ENCODE results near the gene MAP3K9.
A peak's percentile ranks its signal among the peaks of the same experiment; 100 is the strongest.
"Not testable (repeated sequence)": the region's sequence is repeated elsewhere in the genome, so short reads cannot be mapped to it uniquely, and the experiment has no call there.

Gene MAP3K9

DNA sequence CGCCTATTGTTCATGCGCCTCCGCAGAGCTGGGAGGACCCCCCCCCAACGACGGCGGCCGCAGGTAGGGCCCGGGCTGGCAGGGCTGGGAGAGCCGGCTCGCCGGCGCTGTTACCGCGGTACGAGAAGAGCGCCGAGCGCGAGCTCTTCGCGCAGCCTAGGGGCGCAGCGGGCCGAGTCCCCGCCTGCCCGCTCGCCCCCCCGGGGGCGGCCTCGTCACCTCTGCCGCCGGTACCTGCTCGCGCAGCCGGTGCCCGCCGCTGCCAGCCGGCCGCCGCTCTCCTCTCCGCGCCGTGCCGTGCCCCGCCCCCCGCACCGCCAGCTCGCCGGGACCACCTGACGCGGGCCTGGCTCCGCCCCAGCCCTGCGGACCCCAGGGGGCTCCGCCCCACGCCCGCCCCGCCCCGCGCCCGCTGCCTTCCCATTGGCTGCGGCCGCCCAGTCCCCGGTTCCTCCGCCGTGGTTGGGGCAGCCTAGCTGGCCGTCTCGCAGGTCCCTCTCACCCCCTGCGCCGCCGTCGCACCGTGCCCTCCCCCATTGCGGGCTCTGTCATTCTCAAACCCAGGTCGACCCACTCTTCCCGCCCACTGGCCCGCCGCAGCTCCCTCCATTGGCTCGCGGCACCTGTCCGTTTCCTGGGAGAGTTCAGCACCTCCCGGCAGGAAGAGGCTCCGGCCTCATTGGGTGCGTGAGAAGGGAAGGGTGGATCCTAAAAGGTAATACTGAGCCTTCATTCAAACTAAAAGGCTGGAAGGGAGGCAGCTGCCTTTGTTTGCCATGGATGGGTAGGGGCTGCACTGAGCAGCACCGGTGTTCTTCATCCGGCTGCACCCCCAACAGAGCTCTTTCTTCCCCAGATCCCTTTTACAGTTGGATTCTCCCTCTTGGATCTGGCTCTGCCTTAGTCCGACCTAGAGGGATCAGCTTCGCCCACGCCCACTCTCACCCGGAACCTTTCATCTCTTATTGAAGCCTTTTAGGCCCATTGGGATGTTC lies at the start of gene MAP3K9:
Gene MAP3K9, minus strand, starts transcription at position 289 of the 995 bp plus-strand sequence. CDS start 342 bp downstream, outside the sequence.
- peak; percentile 83 to 92 (median 88) for DNase-seq (ENCODE audit: low read depth in 2 of 3, low spot score in 2 of 3)

DNA sequence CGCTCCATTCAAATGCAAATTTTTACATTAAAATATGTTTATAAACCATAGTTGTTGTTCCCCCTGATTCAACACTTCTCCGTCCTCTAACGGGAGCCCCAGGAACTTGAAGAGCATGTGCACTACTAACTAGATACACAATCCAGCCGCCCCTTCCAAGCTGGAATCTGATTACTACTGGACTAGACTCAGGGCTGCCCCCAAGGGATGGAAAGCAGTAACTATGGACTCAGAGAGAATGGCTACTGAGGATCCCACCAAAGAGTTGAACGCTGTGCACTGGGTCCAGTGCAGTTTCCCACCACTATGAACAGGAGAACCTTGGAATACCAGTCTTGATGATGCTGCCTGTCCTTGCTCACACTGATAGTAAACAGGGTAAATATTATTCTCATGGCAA lies 49.3 kb upstream of the MAP3K9 start:
- DNase-seq (ENCODE audit: low read depth in 2 of 3, low spot score in 2 of 3): no peak

DNA sequence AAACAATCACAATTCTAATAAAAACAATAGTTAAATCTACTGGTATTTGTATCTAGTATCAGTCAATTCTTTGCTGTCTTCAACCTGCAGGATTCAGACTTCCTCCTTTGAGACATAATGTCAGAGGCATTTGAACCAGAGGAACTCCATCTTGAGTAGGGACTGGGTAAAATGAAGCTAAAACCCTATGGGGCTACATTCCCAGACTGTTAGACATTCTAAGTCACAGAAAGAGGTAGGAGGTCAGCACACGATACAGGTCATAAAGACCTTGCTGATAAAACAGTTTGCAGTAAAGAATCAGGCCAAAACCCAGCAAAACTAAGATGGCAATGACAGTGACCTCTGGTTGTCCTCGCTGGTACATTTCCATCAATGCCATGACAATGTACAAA lies 48.2 kb upstream of the MAP3K9 start:
- no peak for DNase-seq (ENCODE audit: low read depth in 2 of 3, low spot score in 2 of 3)

DNA sequence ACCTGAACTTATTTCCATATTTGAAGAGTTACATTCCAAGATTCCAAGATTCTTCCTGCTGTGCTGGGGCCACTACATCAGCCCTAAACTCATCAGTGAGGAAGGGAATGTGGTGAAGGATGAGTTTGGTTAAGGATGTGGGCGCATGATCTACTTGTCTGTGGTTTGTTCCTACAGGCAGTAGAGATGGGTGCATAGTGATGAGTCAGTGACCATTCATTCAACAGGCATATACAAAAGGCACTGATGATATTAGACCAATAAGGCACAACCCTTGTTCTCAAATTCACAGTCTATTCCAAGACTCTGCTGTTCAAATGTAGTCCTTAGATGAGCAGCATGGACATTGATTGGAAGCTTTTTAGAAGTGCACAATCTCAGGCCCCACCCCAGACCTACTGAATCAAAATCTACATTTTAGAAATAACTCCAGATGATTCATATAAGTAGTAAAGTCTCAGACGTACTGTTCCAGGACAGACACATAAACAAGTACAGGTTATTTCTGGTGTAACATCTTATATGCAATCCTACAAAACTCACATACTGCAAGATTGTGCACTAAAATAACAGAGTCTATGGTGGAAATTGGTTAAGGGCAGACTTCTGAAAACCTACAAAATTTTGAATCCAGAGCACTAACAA lies 47.7 kb upstream of the MAP3K9 start:
- no peak for DNase-seq (ENCODE audit: low read depth in 2 of 3, low spot score in 2 of 3)

DNA sequence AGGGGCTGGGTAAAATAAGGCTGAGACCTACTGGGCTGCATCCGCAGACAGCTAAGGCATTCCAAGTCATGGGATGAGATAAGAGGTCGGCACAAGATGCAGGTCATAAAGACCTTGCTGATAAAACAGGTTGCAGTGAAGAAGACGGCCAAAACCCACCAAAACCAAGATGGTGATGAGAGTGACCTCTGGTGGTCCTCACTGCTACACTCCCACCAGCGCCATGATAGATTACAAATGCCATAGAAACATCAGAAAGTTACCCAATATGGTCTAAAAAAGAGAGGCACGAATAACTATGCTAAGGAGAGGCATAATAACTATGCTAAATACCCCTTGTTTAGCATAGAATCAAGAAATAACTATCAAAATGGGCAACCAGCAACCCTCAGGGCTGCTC lies 46.2 kb upstream of the MAP3K9 start:
- DNase-seq (ENCODE audit: low read depth in 2 of 3, low spot score in 2 of 3): no peak

DNA sequence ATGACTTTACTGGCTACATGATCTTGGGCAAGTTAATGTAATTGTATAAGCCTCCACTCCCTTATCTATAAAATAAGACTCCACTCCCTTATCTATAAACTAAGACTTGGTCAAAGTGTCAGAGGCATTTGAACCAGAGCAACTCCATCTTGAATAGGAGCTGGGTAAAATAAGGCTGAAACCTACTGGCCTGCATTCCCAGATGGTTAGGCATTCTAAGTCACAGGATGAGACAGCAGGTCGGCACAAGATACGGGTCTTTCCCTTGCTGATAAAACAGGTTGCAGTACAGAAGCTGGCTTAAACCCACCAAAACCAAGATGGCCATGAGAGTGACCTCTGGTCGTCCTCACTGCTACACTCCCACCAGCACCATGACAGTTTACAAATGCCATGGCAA lies 44.3 kb upstream of the MAP3K9 start:
- not testable (repeated sequence) for DNase-seq (ENCODE audit: low read depth in 2 of 3, low spot score in 2 of 3)

DNA sequence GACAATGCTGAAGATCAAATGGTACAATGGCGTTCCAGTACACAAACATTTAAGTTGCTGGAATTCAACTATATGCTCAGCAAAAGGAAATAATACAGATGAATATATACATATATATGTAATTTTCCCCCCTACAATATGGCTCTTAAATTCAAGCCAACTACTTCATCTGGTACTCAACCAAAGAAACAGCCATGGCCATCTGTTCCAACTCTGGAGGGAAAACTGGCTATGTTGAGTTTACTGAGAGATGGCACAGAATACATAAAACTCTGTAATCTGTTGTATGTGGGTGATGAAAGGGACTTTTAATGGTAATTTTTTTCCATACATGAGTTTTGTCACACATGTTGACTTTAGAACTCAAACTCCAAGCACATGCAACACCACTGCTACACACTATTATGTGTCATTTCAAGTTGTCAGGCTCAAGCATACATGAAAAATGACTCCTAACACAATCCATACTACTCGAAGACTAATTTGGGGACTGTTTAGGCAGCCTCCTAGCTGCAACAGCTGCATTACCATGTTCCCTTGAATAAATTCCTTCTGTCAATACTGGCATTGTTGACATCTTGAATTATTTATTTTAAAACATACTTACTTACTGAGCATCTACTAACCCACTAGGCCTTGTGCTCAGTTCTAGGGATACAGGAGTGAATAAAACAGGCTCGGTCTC lies 38.2 kb upstream of the MAP3K9 start:
- no peak for DNase-seq (ENCODE audit: low read depth in 2 of 3, low spot score in 2 of 3)

DNA sequence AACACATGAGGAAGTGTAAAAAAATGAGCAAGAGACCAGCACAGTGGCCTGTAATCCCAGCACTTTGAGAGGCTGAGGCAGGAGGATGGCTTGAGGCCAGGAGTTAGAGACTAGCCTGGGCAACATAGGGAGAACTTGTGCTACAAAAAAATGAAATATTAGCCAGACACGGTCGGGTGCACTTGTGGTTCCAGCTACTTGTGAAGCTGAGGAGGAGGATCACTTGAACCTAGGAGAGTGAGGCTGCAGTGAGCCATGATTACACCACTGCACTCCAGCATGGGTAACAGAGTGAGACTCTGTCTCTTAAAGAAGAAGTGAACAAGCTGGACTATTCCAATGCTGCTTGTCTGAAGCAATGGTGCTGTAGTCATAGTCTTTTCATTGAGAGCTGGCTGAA lies 36.3 kb upstream of the MAP3K9 start:
- no peak for DNase-seq (ENCODE audit: low read depth in 2 of 3, low spot score in 2 of 3)

DNA sequence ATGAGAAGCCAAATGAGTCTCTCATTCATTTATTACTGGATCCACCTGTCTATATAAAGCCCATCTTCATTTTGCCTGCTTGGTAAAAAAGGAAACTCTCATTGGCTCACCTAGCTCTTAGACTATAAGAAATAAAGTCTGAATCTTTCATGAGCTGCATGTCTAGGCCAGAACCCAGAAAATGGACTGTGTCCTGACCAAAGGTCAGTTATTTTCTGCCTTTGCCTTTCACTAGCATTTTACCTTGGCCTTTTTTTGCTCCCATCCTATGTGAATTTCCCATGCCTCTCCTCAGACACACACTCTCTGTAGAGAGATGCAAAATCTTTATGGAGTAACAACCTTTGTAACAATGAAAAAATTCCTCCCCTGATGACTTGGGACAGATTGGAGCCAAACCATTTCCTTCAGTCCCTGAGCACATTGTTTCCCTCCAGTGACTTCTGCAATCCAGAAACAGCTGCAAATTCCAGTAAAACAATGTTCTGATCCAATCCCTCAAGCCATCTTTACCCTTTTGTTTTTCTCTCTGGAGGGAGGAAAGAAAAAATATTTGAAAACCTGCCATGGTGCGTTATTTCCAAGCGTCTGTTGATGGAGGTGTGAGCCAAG lies 33.6 kb upstream of the MAP3K9 start:
- no peak for DNase-seq (ENCODE audit: low read depth in 2 of 3, low spot score in 2 of 3)

DNA sequence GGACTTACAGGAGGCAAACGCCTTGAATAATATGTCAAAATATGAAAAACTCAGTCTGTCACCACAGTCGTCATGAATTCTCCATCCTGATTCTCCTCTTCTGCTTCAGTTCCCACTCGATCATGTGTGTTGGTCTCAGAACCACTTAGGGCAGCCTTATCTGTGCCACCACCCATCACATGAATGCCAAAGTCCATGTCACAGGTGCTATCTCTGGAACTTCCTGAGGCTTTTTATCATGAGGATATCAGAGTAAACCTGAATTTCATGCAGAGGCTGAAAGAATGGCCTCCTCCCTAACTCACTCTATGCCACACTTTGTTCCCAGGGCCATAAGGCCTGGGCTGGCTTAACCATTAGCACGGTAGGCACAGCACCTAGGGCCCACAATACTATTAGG lies 28.8 kb upstream of the MAP3K9 start:
- no peak for DNase-seq (ENCODE audit: low read depth in 2 of 3, low spot score in 2 of 3)

DNA sequence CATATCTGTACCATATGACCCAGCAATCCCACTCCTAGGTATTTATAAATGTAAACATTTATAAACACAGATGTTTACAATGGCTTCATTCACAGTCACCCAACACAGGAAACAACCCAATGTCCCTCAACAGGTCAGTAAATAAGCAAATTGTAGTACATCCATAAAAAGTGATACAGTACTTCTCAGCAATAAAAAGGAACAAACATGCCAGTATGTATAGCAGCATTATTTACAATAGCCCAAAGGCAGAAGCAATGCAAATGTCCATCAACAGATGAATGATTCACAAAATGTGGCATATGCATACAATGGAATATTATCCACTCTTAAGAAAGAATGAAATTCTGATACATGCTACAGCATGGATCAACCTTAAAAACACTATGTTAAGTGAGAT lies 27.6 kb upstream of the MAP3K9 start:
- DNase-seq (ENCODE audit: low read depth in 2 of 3, low spot score in 2 of 3): no peak

DNA sequence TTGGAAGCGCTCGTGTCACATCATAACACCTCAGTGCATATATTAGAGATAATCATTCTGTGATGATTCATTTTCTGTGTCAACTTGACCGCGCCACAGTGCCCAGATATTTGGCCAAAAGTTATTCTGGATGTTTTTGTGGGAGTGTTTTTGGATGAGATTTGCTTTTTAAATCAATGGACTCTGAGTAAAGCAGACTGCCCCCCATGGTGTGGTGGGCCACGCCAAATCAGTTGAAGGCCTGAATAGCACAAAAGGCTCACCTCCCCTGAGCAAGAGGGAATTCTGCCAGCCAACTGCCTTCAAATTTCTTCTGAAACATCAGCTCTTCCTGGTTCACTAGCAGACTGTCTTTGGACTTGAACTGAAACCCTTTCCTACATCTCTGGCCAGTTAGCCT lies 24.6 kb upstream of the MAP3K9 start:
- no peak for DNase-seq (ENCODE audit: low read depth in 2 of 3, low spot score in 2 of 3)

DNA sequence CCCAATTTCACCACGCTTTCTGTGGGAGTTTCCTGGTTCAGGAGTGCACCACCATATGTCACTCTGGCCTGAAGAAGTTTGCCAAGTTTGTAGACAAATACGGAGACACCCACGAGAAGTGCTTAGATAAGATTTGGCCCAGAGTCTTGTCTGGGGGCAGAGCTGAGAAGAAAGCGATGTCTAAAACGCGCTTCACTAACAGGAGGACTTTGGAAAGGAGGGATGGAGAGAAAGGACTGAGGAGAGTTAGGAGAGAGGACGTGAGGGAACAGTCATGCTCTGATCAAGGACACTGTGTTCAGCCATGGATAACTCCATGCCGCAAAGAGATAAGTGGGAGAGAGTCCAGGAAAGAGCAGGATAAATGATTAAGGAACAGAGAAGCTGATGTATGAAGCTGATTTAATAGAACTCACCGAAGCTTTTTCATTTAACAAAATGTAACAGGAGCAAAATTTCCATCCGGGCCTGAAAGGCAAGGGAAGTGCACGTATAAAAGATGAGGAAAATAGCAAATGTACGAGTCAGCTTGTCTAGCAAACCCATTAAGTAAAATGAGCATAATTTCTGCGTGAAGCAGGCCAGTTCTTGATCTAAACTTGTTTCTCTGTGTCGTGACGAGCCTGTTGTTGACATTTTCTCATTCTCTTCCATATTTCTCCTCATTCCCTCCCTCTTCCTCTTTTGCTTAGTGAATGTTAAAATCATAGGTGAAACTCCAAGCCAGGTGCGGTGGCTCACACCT lies 23.4 kb upstream of the MAP3K9 start:
- no peak for DNase-seq (ENCODE audit: low read depth in 2 of 3, low spot score in 2 of 3)

DNA sequence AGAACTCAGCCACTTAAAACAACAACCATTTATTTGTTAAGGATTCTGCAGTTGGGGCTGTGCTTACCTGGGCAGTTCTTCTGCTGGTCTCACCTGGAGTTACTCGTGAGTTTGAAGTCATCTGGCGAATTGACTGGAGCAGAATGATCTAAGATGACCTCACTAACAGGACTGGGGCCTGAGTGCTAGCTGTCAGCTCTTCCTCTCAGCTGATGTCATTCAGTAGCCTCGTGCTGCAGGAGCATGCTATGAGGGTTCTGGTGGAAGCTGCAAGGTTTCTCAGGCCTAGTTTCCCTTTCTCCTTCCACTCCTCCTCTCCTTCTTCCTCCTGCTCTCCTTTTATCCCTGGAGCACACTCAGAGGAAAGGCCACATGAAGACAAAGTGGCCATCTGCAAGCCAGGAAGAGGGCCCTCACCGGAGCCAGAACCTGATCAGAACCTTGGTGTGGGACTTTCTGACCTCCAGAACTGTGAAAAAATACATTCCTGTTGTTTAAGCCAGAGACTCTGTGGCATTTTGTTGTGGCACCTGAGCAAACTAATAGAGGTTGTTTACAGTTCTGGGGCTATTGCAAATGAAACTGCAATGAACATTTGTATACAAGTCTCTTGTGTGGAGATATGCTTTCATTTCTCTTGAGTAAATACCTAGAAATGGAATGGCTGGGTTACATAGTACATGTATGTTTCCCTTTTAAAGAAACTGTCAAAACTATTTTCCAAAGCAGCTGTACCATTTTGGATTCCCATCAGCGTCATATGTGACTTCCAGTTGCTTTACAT lies 21.9 kb upstream of the MAP3K9 start:
- no peak for DNase-seq (ENCODE audit: low read depth in 2 of 3, low spot score in 2 of 3)

DNA sequence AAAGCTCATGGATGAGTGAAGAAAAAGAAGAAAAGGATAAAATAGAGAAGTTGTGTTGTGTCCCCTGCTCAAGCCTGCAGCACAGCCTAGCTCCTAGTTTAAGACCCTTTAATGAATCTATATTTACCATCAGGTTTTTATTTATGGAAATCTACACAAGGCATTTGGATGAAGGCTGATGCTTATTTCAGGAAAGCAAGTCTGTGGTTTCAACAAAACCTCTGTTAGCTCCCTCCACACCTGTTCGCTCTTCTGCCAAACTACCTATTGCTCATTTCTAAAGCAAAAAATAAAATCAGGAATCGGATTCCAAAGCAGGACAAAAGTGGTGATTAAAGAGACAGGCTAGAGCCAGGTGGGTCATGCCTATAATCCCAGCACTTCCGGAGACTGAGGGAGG lies 18.9 kb upstream of the MAP3K9 start:
- no peak for DNase-seq (ENCODE audit: low read depth in 2 of 3, low spot score in 2 of 3)

DNA sequence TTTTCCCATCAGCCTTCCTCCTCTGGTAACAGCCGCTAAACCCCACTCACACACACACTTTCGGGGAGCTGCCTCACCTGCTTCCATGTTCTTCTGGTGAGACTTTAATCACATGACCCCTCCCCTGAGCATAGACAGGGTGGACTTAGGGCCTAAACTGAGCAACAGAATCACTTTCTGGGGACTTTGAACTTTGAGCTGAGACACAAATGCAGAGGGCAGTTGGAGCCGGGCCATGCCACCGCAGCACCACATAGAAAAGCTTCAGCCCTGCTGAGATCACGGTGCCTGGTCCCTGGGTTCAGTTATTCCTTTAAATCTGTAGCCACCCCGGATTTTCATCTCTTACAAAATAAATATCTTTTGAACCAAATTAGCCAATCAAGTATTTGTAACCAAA lies 18.4 kb upstream of the MAP3K9 start:
- no peak for DNase-seq (ENCODE audit: low read depth in 2 of 3, low spot score in 2 of 3)

DNA sequence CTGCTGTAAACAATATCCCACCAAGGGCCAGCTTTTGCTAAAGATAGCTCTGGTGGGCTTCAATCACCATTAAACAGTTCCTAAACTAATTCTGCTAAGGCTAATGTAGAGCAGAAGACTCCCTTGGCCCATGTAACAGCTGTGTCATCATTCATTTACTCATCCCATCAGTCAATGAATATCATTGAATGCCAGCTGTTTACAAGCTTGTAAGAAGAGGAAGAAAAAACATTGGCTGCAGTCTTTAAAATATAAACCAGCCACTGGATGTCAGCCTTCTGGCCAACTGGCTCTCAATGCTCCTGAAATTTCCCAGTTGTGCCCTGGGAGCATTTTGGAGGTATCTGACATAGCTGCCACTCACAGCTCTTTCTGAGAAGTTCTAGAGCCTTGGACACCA lies 18.0 kb upstream of the MAP3K9 start:
- DNase-seq (ENCODE audit: low read depth in 2 of 3, low spot score in 2 of 3): no peak

DNA sequence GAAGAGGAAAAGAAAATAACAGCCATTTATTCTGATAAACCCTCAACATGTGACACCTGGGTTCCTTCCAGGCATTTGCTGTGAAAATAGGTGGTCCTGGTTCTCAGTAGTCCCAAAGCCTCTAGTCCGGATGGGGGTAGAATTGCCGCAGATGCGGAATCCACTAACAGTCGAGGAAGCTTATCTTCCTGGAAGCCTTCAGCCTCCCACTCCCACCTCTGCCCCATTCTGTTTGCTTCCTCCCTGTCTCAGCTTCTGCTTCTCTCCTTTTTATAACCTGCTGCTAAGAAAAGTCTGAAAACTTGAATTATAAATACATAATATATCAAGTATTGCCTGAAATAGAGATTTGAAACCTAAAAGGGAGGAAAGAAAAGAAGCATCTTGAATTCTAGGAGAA lies 14.0 kb upstream of the MAP3K9 start:
- no peak for DNase-seq (ENCODE audit: low read depth in 2 of 3, low spot score in 2 of 3)

DNA sequence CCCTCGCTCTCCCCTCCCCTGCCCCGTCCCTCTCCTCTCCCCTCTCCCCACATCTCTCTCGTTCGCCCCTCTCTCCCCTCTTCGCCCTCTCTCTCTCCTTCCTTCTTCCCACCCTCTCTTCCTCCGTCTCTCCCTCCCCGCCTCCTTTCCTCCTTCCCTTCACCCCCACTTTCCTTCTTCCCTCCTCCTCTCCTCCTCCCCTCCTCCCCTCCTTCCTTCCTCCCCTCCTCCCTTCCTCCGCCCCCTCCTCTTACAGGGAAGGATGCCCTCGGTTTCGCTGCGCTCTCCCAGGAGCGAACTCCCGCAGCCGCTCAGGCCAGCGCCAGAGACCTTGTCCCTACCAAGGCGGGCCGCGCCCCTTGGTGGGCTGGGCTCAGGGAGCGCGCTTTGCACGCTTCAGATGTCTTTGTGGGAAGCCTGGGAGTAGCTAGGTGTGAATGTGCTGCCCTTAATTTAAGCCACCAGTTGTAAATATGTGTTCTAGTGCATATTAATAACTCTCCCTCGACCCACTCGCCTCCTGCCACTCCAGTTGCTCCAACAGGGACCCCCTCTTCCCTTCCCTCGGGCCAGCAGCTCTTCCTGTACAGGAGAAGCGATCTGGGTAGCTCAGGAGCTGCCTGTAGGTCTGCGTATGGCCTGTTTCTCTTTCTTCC lies 13.3 kb upstream of the MAP3K9 start:
- DNase-seq (ENCODE audit: low read depth in 2 of 3, low spot score in 2 of 3): peak in 1 of 3 experiments; percentile 17
